Suprapubic skin (tissue), 3 donors: ENCODE results near the gene ZNF468.

Experiments used
- EP300 ChIP-seq: sonication (generic); formaldehyde crosslinking; IDR thresholded peaks from one replicate; pipeline ENCODE4 v1.6.1; 2017; ENCODE audit warnings: antibody characterized with exemption
- TF ChIP-seq, protein P1 (sequence below), 2 donors: fragments of 200-600 bp in 1 of 2; fragments of 450-650 bp in 1 of 2; sonication (generic) in 1 of 2; IDR thresholded peaks; one replicate each; pipeline ENCODE4 v1.5.1; 2016 to 2019; ENCODE audit warnings: antibody characterized with exemption in 2 of 2, mild to moderate bottlenecking in 1 of 2, moderate library complexity in 1 of 2

DNA sequence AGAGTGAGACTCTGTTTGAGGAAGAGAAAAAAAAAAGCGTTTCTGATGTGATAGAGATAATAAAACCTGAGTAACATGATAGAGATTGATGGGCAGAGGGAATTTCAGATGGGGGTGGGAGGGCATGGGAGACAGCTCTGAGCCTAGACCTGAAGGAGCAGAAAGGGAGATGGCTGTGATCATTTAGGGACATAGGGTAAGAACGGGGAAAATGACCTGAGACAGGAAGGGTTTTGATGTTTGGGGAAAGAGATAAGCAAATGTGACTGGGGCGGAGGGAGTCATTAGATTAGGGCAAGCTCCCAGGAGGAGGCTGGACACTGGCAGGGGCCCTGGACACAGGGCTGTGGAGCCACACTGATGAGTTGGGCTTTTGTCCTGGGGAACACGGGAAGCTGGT, 33.9 kb upstream of the ZNF468 start:
- TF ChIP-seq, protein P1, sequence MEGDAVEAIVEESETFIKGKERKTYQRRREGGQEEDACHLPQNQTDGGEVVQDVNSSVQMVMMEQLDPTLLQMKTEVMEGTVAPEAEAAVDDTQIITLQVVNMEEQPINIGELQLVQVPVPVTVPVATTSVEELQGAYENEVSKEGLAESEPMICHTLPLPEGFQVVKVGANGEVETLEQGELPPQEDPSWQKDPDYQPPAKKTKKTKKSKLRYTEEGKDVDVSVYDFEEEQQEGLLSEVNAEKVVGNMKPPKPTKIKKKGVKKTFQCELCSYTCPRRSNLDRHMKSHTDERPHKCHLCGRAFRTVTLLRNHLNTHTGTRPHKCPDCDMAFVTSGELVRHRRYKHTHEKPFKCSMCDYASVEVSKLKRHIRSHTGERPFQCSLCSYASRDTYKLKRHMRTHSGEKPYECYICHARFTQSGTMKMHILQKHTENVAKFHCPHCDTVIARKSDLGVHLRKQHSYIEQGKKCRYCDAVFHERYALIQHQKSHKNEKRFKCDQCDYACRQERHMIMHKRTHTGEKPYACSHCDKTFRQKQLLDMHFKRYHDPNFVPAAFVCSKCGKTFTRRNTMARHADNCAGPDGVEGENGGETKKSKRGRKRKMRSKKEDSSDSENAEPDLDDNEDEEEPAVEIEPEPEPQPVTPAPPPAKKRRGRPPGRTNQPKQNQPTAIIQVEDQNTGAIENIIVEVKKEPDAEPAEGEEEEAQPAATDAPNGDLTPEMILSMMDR (IDR thresholded peaks at IDR 0.05): no peak
- no peak for TF ChIP-seq EP300
